Measurements from ENCODE around the gene ZYX. TPM values are rescaled to one million over a fixed set of nuclear protein-coding genes. Genes with fewer than 3 reads are reported as not detected.
A peak's percentile ranks its signal among the peaks of the same experiment; 100 is the strongest.

The ZYX gene
- total RNA-seq, 4 donors from 2014 or later: 57.5 to 96.9 (median 72.7) TPM

DNA sequence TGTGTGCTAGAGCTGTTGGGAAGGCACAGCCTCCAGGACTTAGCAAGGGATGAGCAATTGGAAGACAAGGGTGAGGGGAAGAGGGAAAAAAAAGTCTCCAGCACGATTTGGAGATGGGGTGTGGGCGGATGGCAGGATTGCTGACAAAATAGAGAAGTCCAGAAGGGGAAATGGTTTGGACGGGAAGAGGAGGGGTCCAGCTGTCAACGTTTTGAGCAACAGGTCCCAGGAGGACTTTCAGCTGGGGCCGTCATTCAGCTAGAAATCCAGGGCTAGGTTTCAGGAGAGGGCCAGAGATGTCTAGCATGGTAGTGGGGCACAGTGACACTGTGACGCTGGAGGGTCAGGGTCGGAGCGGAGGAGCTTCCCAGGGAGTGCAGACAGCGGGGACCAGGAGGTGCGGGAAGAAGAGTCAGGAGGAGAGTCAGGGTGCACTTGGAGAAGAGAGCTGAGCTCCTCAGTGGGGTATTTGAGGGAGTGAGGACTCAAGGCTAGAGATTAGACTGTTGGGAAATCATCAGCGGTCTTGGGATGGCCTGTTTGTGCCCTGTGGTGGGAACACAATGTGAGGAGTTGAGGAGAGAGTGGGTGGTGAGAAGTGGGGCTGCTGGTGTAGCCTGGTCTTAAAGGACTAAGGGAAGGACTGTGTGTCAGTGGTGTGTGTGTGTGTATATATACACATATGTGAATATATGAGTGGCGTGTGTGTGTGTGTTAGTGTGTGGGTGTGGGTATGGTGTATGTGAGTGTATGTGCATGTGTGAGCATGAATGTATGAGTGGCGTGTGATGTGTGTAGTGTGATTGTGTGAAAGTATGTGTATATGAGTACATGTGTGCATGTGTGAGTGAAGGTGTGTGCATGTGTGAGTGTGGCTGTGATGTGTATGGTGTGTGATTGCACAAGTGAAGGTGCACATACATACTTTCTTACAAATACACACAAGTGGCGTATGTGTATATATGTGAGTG, 3.8 kb downstream of the ZYX start:
- 60% methylated on average over 14 of the region's 14 CpGs for WGBS, 2 donors
- no peak for DNase-seq (ENCODE audit: low spot score in 2 of 2)

DNA sequence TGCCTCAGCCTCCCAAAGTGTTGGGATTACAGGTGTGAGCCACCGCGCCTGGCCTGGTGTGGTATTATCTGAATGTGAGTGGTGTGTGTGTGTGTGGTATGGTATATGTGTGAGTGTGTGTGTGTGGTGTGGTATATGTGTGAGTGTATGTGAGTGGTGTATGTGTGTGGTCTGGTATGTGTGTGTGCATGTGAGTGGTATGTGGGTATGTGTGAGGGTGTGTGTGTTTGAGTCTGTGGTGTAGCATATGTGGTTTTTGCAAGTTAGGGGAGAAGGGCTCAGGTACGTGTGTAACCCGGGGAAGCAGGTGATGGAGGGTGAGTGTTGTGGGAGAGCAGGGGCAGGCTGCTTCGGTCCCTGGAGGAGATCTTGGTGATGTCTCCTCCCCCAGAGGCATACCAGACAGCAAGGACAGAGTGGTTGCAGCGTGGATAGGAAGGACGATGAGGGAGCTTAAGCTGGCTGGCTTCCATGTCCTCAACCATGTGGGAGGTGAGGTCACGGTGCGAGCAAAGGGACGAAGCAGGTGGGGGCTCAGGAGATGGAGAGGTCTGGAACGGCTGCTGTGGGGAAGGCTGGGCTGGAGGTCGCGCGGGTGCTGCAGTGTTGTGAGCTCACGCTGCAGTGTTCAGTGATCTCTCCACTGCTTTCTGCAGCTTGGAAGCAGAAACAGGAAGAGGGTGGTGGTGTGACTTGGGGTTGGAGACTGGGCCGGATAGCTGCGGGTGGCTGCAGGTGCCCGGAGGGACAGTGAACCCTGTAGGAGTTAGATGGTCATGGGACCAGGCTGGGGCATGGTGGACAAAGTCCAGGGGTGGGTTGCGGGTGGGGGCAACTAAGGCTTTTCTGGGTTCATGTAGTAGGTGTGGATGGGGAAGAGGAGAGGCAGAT, 5.0 kb downstream of the ZYX start:
- TF ChIP-seq EP300 (IDR thresholded peaks at IDR 0.05): no peak
- no peak for TF ChIP-seq POLR2A (IDR thresholded peaks at IDR 0.05)
- TF ChIP-seq, protein P1, sequence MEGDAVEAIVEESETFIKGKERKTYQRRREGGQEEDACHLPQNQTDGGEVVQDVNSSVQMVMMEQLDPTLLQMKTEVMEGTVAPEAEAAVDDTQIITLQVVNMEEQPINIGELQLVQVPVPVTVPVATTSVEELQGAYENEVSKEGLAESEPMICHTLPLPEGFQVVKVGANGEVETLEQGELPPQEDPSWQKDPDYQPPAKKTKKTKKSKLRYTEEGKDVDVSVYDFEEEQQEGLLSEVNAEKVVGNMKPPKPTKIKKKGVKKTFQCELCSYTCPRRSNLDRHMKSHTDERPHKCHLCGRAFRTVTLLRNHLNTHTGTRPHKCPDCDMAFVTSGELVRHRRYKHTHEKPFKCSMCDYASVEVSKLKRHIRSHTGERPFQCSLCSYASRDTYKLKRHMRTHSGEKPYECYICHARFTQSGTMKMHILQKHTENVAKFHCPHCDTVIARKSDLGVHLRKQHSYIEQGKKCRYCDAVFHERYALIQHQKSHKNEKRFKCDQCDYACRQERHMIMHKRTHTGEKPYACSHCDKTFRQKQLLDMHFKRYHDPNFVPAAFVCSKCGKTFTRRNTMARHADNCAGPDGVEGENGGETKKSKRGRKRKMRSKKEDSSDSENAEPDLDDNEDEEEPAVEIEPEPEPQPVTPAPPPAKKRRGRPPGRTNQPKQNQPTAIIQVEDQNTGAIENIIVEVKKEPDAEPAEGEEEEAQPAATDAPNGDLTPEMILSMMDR (IDR thresholded peaks at IDR 0.05): no peak
- H3K36me3 ChIP-seq: peaks cover 0 to 42% (median 12%) of the 10 kb centered on the region in 3 donors
- WGBS, 2 donors: 53 to 54% methylated on average over 19 of the region's 19 CpGs

More for the DNA sequence above, 3.8 kb downstream of the ZYX start:
- Histone ChIP-seq H3K27me3 (no peaks in the 10 kb centered on the region), H3K9me3 (no peaks in the 10 kb centered on the region), H3K4me1 (peaks cover 0 to 81% (median 45%) of the 10 kb centered on the region in 4 donors), H3K4me3 (peak overlapping the region in 3 of 4 donors; percentile 2 to 70 (median 15)), H3K27ac (peak overlapping the region in 3 of 4 donors; percentile 50 to 99 (median 96)), H3K36me3 (peaks cover 0 to 32% (median 5%) of the 10 kb centered on the region in 3 donors)
- TF ChIP-seq, protein P1 (IDR thresholded peaks at IDR 0.05): no peak
- peak in 1 of 2 donors; percentile 20 for TF ChIP-seq EP300 (IDR thresholded peaks at IDR 0.05)

GRCh38 chr7:143387156-143387975, 6.2 kb downstream of the ZYX start:
- no peaks in the 10 kb centered on the region for H3K9me3 ChIP-seq
- DNase-seq (ENCODE audit: low spot score in 2 of 2): no peak
- H3K4me1 ChIP-seq: peaks cover 4 to 99% (median 60%) of the 10 kb centered on the region in 4 donors
- H3K36me3 ChIP-seq: peaks cover 0 to 42% (median 12%) of the 10 kb centered on the region in 3 donors
- 75 to 77% methylated on average over 8 to 22 of the region's 23 CpGs for WGBS, 2 donors
- TF ChIP-seq EP300 (IDR thresholded peaks at IDR 0.05): no peak
- H3K4me3 ChIP-seq: no peak overlapping the region
- no peaks in the 10 kb centered on the region for H3K27me3 ChIP-seq
- peak overlapping the region in 3 of 4 donors; percentile 32 to 99 (median 45) for H3K27ac ChIP-seq

More for the DNA sequence above, 5.0 kb downstream of the ZYX start:
- DNase-seq (ENCODE audit: low spot score in 2 of 2): no peak
- no peaks in the 10 kb centered on the region for H3K9me3 ChIP-seq
- H3K4me3 ChIP-seq: peak overlapping the region in 1 of 4 donors; percentile 10
- H3K27me3 ChIP-seq: no peaks in the 10 kb centered on the region
- peak overlapping the region in 3 of 4 donors; percentile 32 to 99 (median 45) for H3K27ac ChIP-seq
- peaks cover 0 to 92% (median 51%) of the 10 kb centered on the region in 4 donors for H3K4me1 ChIP-seq

- Histone ChIP-seq H3K27ac (peak overlapping the region in 1 of 4 donors; percentile 99), H3K4me1 (peaks cover 4 to 99% (median 62%) of the 10 kb centered on the region in 4 donors), H3K9me3 (no peaks in the 10 kb centered on the region), H3K4me3 (no peak overlapping the region), H3K27me3 (no peaks in the 10 kb centered on the region), H3K36me3 (peaks cover 0 to 42% (median 12%) of the 10 kb centered on the region in 3 donors)
- no peak for TF ChIP-seq EP300 (IDR thresholded peaks at IDR 0.05)
- TF ChIP-seq, protein P1 (IDR thresholded peaks at IDR 0.05): no peak
- no peak for TF ChIP-seq POLR2A (IDR thresholded peaks at IDR 0.05)
- 76 to 83% methylated on average over 9 to 10 of the region's 10 CpGs for WGBS, 2 donors
- DNase-seq (ENCODE audit: low spot score in 2 of 2): no peak
These were observed 6.9 kb downstream of the ZYX start for GRCh38 chr7:143388051-143388450.

Data from tibial nerve (tissue), 4 donors.